HG03558 (cell line): ENCODE measurements around the gene KRTAP20-1.

Experiments
- ATAC-seq: cut with Tn5 transposase; IDR thresholded peaks from one replicate; pipeline ENCODE4 v1.9.1; 2021; ENCODE audit warnings: moderate number of reproducible peaks; ENCODE audit not compliant: unreplicated experiment; ENCODE audit errors: extremely low read depth

KRTAP20-1 gene

GRCh38 chr21:30616125-30616524 is at the start of gene KRTAP20-1:
Gene KRTAP20-1, plus strand, starts transcription at chr21:30616425. Its CDS starts 30 bp downstream, at chr21:30616455.
- no peak for ATAC-seq

GRCh38 chr21:30567617-30568016 is 48.6 kb upstream of the KRTAP20-1 start:
- no peak for ATAC-seq

GRCh38 chr21:30577766-30578165 is 38.5 kb upstream of the KRTAP20-1 start:
- no peak for ATAC-seq

- no peak for ATAC-seq
Observed at GRCh38 chr21:30579346-30579745, 36.9 kb upstream of the KRTAP20-1 start.

GRCh38 chr21:30580132-30580531 is 36.1 kb upstream of the KRTAP20-1 start:
- no peak for ATAC-seq

- no peak for ATAC-seq
Observed at GRCh38 chr21:30582870-30583269, 33.4 kb upstream of the KRTAP20-1 start.

GRCh38 chr21:30590297-30590696 is 25.9 kb upstream of the KRTAP20-1 start, which contains the start of gene KRTAP22-2:
Gene KRTAP22-2, minus strand, starts transcription at chr21:30590397.
- no peak for ATAC-seq

- no peak for ATAC-seq
Observed at GRCh38 chr21:30592140-30592539, 24.1 kb upstream of the KRTAP20-1 start, which contains the start of gene KRTAP6-3. Gene KRTAP6-3, plus strand, starts transcription at chr21:30592440. Its CDS starts 6 bp downstream, at chr21:30592446.

GRCh38 chr21:30598802-30599201 is 17.4 kb upstream of the KRTAP20-1 start, which contains the start of gene KRTAP6-2:
Gene KRTAP6-2, minus strand, starts transcription at chr21:30598902. Its CDS starts 28 bp downstream, at chr21:30598874.
- ATAC-seq, result no peak

- no peak for ATAC-seq
Observed at GRCh38 chr21:30600787-30601186, 15.4 kb upstream of the KRTAP20-1 start, which contains the start of gene KRTAP22-1. Gene KRTAP22-1, plus strand, starts transcription at chr21:30601087.

GRCh38 chr21:30605968-30606367 is 10.3 kb upstream of the KRTAP20-1 start:
- ATAC-seq, result no peak

- ATAC-seq, result no peak
Observed at GRCh38 chr21:30612132-30612531, 4.1 kb upstream of the KRTAP20-1 start.

- ATAC-seq, result no peak
Observed at GRCh38 chr21:30613836-30614235, 2.4 kb upstream of the KRTAP20-1 start, which contains the start of gene KRTAP6-1. Gene KRTAP6-1, minus strand, starts transcription at chr21:30613930. Its CDS starts 26 bp downstream, at chr21:30613904.

GRCh38 chr21:30615199-30615598 is 1.0 kb upstream of the KRTAP20-1 start:
- no peak for ATAC-seq

- ATAC-seq, result no peak
Observed at GRCh38 chr21:30620080-30620479, 3.9 kb downstream of the KRTAP20-1 start.

GRCh38 chr21:30620522-30620921 is 4.3 kb downstream of the KRTAP20-1 start, which contains the start of gene KRTAP20-4:
Gene KRTAP20-4, plus strand, starts transcription at chr21:30620627.
- no peak for ATAC-seq

GRCh38 chr21:30623362-30623761 is 7.1 kb downstream of the KRTAP20-1 start:
- no peak for ATAC-seq

- ATAC-seq, result no peak
Observed at GRCh38 chr21:30625449-30626165, 9.4 kb downstream of the KRTAP20-1 start.

- no peak for ATAC-seq
Observed at GRCh38 chr21:30628109-30628508, 11.9 kb downstream of the KRTAP20-1 start.

- ATAC-seq, result no peak
Observed at GRCh38 chr21:30629200-30629599, 13.0 kb downstream of the KRTAP20-1 start.

GRCh38 chr21:30634906-30635305 is 18.7 kb downstream of the KRTAP20-1 start, which contains the start of gene KRTAP20-2:
Gene KRTAP20-2, plus strand, starts transcription at chr21:30635206. Its CDS starts 58 bp downstream, at chr21:30635264.
- ATAC-seq, result no peak
